ENCODE data around the gene PSMG4. TPM values are rescaled to one million over a fixed set of nuclear protein-coding genes. Genes with fewer than 3 reads are reported as not detected.

PSMG4 gene
- total RNA-seq, 4 donors from 2014 or later = 10.1 to 22.7 (median 16.7) TPM

DNA sequence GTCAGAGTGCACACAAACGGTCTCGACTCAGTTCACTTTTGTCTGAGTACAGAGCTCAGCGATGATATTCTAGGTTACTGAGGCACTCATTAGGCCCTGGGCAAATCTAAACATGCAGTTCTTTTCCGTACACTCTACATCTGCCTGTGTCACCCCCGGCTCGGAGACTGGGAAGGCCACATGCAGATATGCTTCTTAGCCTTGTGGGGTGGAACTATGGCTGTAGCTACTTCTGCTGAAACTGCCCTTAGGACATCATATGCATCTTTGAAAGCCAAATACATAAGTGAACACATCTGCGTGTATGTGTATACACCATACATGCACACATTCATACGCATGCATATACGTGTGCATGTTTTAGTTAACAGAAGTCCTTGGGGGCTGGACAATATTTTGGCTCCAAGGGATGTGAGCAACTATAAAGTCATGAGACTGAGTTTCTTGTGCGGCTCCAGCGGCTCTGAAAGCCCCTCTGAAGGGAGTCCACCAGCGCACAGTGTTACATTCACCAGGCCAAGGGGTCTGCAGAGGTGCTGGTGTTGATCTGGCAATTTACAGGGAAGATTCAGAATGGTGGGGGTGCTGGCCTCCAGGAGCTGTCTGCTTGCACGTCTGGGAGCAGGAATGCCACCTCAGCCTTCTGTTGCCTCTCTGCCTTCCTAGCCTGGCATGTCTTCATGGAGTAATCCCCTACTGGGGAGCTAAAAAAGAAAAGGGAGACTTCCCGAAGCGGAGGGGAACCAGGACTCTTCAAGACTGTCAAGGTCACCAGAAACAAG, 31.6 kb downstream of the PSMG4 start:
- Histone ChIP-seq H3K4me3 (no peak overlapping the region), H3K27me3 (no peaks in the 10 kb centered on the region), H3K9me3 (no peaks in the 10 kb centered on the region), H3K36me3 (no peaks in the 10 kb centered on the region), H3K27ac (no peak overlapping the region), H3K4me1 (no peaks in the 10 kb centered on the region)
- in situ Hi-C loops (cut with MboI; ENCODE audit: low pct_ligation_motif_present in 1 of 4, low pct_unique_long_range_greater_than_20kb in 1 of 4, low sequenced_read_pairs in 3 of 4) (loop anchor here (25.0 kb wide), 2 partner anchors 172 to 697 kb away; partner anchors contain the start of gene SLC22A23 (in 3 of the 4)), intact Hi-C loops (cut with DNase I; ENCODE audit: low total_unique reads) (no loop called here)
- WGBS, 2 donors (ENCODE audit: low coverage in 1 of 2) = 90 to 96% methylated on average over 9 to 15 of the region's 15 CpGs
- TF ChIP-seq, protein P1, sequence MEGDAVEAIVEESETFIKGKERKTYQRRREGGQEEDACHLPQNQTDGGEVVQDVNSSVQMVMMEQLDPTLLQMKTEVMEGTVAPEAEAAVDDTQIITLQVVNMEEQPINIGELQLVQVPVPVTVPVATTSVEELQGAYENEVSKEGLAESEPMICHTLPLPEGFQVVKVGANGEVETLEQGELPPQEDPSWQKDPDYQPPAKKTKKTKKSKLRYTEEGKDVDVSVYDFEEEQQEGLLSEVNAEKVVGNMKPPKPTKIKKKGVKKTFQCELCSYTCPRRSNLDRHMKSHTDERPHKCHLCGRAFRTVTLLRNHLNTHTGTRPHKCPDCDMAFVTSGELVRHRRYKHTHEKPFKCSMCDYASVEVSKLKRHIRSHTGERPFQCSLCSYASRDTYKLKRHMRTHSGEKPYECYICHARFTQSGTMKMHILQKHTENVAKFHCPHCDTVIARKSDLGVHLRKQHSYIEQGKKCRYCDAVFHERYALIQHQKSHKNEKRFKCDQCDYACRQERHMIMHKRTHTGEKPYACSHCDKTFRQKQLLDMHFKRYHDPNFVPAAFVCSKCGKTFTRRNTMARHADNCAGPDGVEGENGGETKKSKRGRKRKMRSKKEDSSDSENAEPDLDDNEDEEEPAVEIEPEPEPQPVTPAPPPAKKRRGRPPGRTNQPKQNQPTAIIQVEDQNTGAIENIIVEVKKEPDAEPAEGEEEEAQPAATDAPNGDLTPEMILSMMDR (IDR thresholded peaks at IDR 0.05) = no peak
- no peak for TF ChIP-seq POLR2AphosphoS5 (IDR thresholded peaks at IDR 0.05)
- no peak for TF ChIP-seq EP300 (IDR thresholded peaks at IDR 0.05; ENCODE audit: low read depth)
- no peak for TF ChIP-seq POLR2A (IDR thresholded peaks at IDR 0.05)
- DNase-seq = no peak

DNA sequence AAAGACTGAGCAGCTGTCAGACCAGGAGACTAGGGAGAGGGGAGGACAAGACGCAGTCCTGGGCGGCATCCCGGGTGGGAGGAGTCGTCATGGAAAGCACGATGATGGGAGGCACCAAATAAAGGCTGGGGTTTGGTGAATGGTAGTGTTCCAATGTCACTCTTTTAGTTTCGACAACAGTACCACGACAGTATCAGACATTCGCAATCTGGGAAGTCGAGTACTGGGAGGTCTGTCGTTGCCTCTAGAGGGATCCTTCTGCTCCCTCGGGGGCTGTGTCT, 32.1 kb downstream of the PSMG4 start:
- 86% methylated on average over 11 of the region's 11 CpGs; no CpG with 5 or more reads in 1 of the 2 donors for WGBS, 2 donors (ENCODE audit: low coverage in 1 of 2)
- no peak for TF ChIP-seq POLR2A (IDR thresholded peaks at IDR 0.05)
- TF ChIP-seq, protein P1 (IDR thresholded peaks at IDR 0.05) = no peak
- no peak for TF ChIP-seq POLR2AphosphoS5 (IDR thresholded peaks at IDR 0.05)
- no peak for TF ChIP-seq EP300 (IDR thresholded peaks at IDR 0.05; ENCODE audit: low read depth)
- H3K9me3 ChIP-seq = no peaks in the 10 kb centered on the region
- in situ Hi-C loops (cut with MboI; ENCODE audit: low pct_ligation_motif_present in 1 of 4, low pct_unique_long_range_greater_than_20kb in 1 of 4, low sequenced_read_pairs in 3 of 4) = loop anchor here (25.0 kb wide), 2 partner anchors 171 to 696 kb away; partner anchors contain the start of gene SLC22A23 (in 3 of the 4)
- intact Hi-C loops (cut with DNase I; ENCODE audit: low total_unique reads) = no loop called here
- no peaks in the 10 kb centered on the region for H3K36me3 ChIP-seq
- peaks cover 0 to under 1% (median 0%) of the 10 kb centered on the region in 4 donors for H3K4me1 ChIP-seq
- H3K27me3 ChIP-seq = no peaks in the 10 kb centered on the region
- no peak overlapping the region for H3K4me3 ChIP-seq
- no peak overlapping the region for H3K27ac ChIP-seq
- no peak for DNase-seq

GRCh38 chr6:3291346-3291745, 32.6 kb downstream of the PSMG4 start:
- Histone ChIP-seq H3K4me1 (peaks cover 0 to 5% (median 0%) of the 10 kb centered on the region in 4 donors), H3K4me3 (no peak overlapping the region), H3K9me3 (no peaks in the 10 kb centered on the region), H3K27ac (no peak overlapping the region), H3K36me3 (no peaks in the 10 kb centered on the region), H3K27me3 (no peaks in the 10 kb centered on the region)
- intact Hi-C loops (cut with DNase I; ENCODE audit: low total_unique reads) (no loop called here), in situ Hi-C loops (cut with MboI; ENCODE audit: low pct_ligation_motif_present in 1 of 4, low pct_unique_long_range_greater_than_20kb in 1 of 4, low sequenced_read_pairs in 3 of 4) (loop anchor here (25.0 kb wide), 2 partner anchors 171 to 696 kb away; partner anchors contain the start of gene SLC22A23 (in 3 of the 4))
- TF ChIP-seq POLR2A (IDR thresholded peaks at IDR 0.05) = no peak
- TF ChIP-seq, protein P1 (IDR thresholded peaks at IDR 0.05) = no peak
- TF ChIP-seq POLR2AphosphoS5 (IDR thresholded peaks at IDR 0.05) = no peak
- TF ChIP-seq EP300 (IDR thresholded peaks at IDR 0.05; ENCODE audit: low read depth) = no peak
- WGBS, 2 donors (ENCODE audit: low coverage in 1 of 2) = 80 to 93% methylated on average over 2 to 4 of the region's 4 CpGs
- DNase-seq = no peak

DNA sequence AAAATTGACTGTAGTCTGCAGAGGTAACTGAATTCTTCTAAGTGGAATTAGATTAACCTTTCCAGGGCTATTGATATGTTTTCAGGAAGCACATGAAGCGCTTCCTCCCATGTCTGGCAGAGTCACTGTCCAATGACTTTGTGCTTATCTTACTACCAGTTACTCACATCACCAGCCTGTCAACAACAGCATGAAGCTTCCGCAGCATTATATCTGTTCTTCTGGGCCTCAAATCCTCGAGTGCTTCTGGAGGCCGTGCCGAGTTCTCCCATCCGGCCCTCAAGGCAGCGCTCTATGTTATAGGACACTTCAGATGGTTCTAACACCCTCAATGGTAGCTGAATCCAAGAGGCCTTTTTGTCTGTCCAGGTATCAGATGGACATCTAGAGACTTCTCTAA, 33.2 kb downstream of the PSMG4 start:
- Histone ChIP-seq H3K27me3 (no peaks in the 10 kb centered on the region), H3K27ac (no peak overlapping the region), H3K4me3 (no peak overlapping the region), H3K9me3 (no peaks in the 10 kb centered on the region), H3K4me1 (peaks cover 0 to 8% (median 0%) of the 10 kb centered on the region in 4 donors), H3K36me3 (no peaks in the 10 kb centered on the region)
- 67 to 94% methylated on average over 1 to 7 of the region's 7 CpGs for WGBS, 2 donors (ENCODE audit: low coverage in 1 of 2)
- TF ChIP-seq, protein P1 (IDR thresholded peaks at IDR 0.05) = no peak
- no peak for TF ChIP-seq POLR2A (IDR thresholded peaks at IDR 0.05)
- TF ChIP-seq POLR2AphosphoS5 (IDR thresholded peaks at IDR 0.05) = no peak
- no peak for TF ChIP-seq EP300 (IDR thresholded peaks at IDR 0.05; ENCODE audit: low read depth)
- intact Hi-C loops (cut with DNase I; ENCODE audit: low total_unique reads) (no loop called here), in situ Hi-C loops (cut with MboI; ENCODE audit: low pct_ligation_motif_present in 1 of 4, low pct_unique_long_range_greater_than_20kb in 1 of 4, low sequenced_read_pairs in 3 of 4) (loop anchor here (25.0 kb wide), 2 partner anchors 170 to 695 kb away; partner anchors contain the start of gene SLC22A23 (in 3 of the 4))
- no peak for DNase-seq

Data from transverse colon (tissue), 4 donors.